Heart left ventricle (tissue), 16 donors: ENCODE data around the gene ST3GAL6. TPM values are rescaled to one million over a fixed set of nuclear protein-coding genes. Genes with fewer than 3 reads are reported as not detected.
A peak's percentile ranks its signal among the peaks of the same experiment; 100 is the strongest.

ENCODE experiments used
- ATAC-seq, 4 donors: fragments of 200-7000 bp; cut with Tn5 transposase; one replicate each; pipeline ENCODE4 v1.9.1; 2020 to 2022; ENCODE audit warnings: moderate library complexity in 4 of 4, mild to moderate bottlenecking in 3 of 4, moderate number of reproducible peaks in 1 of 4
- DNase-seq, 5 donors: peaks; one replicate each; pipeline ENCODE4 v3.0.0-alpha.2; 2020
- H3K27ac ChIP-seq, 12 donors: fragments of 200-600 bp; sonication (generic) in 4 of 12; one replicate each; pipeline versions ENCODE4 v1.5.0 to v1.8.0; 2016 to 2022; ENCODE audit warnings: mild to moderate bottlenecking in 2 of 12
- H3K27me3 ChIP-seq, 9 donors: fragments of 200-600 bp; sonication (generic) in 2 of 9; one replicate each; pipeline versions ENCODE4 v1.5.1 to v1.8.0; 2016 to 2022; ENCODE audit warnings: mild to moderate bottlenecking in 3 of 9
- H3K36me3 ChIP-seq, 9 donors: fragments of 200-600 bp; sonication (generic) in 2 of 9; one replicate each; pipeline versions ENCODE4 v1.5.0 to v1.8.0; 2018 to 2022; ENCODE audit warnings: mild to moderate bottlenecking in 2 of 9
- H3K4me1 ChIP-seq, 12 donors: fragments of 200-600 bp; sonication (generic) in 4 of 12; one replicate each; pipeline versions ENCODE4 v1.5.0 to v1.8.0; 2016 to 2022; ENCODE audit warnings: mild to moderate bottlenecking in 3 of 12
- H3K4me3 ChIP-seq, 12 donors: fragments of 200-600 bp; sonication (generic) in 4 of 12; one replicate each; pipeline versions ENCODE4 v1.5.0 to v1.8.0; 2017 to 2022; ENCODE audit warnings: mild to moderate bottlenecking in 9 of 12, moderate library complexity in 4 of 12
- H3K9me3 ChIP-seq, 12 donors: fragments of 200-600 bp; sonication (generic) in 4 of 12; one replicate each; pipeline versions ENCODE4 v1.5.0 to v1.8.0; 2016 to 2022; ENCODE audit warnings: mild to moderate bottlenecking in 1 of 12
- CTCF ChIP-seq, 12 donors: fragments of 200-600 bp; sonication (generic) in 4 of 12; IDR thresholded peaks; one replicate each; pipeline versions ENCODE4 v1.5.0 to v1.8.0; 2018 to 2022; ENCODE audit warnings: antibody characterized with exemption in 12 of 12, mild to moderate bottlenecking in 5 of 12
- POLR2A ChIP-seq, 2 donors: fragments of 450-650 bp; IDR thresholded peaks; one replicate each; pipeline ENCODE4 v1.6.1; 2017; ENCODE audit warnings: antibody characterized with exemption in 2 of 2, mild to moderate bottlenecking in 2 of 2, moderate library complexity in 2 of 2
- WGBS, 4 donors: extraction: QIAGEN DNeasy Blood & Tissue Kit in 2 of 4; methylation state at CpG; one replicate each; pipeline versions ENCODE4 v1.1.5 to v1.1.7; 2013 to 2018; 5-methylcytosine and 5-hydroxymethylcytosine counted together
- intact Hi-C, 10 donors: fragments of 100-400 bp; cut with DNase I; formaldehyde crosslinking; loops; one replicate each; pipeline versions ENCODE4 v1.11.1 to v1.14.2; 2022
- polyA plus RNA-seq, 2 donors: library from polyadenylated mRNA; stranded (reverse); fragments of 200-250 nt; gene quantifications; one replicate each; pipeline ENCODE4 v1.2.3, GENCODE V29; 2013
- total RNA-seq, 9 donors: library from RNA; depleted of rRNA in 2 of 9; stranded (reverse); fragments of >200 nt in 2 of 9; fragmentation: NEBNext Ultra II Directional in 3 of 9; extraction: Animal tissue kit (Norgen Biotek cat#: 25700) in 3 of 9; gene quantifications; one replicate each; pipeline versions ENCODE4 v1.1.0 to v1.2.4, GENCODE V29; 2016 to 2023
- donor health status: ischemic (EF 13 %, LVEDD 7.1; RV severe dilation, severe dysfunction).
- donor health status: healthy with polysubstance abuse.
- donor health status: DM: no; HTN: yes; CAD: no.
- donor health status: DM: no; HTN: no; CAD: no.
- donor health status: ischemic (EF 25% LVEDD 6.9; RV normal size, moderate dysfunction).
- donor health status: ischemic (EF 25% LVEDD 5.7; RV mildly dilated, moderate dysfunction).
- donor health status: healthy.
- donor health status: DM: yes; HTN: yes; CAD: no.
- donor health status: ischemic (EF 35%, LVEDD 5.7; RV mildly dilated, moderate dysfunction).
- donor health status: nonischemic (EF 11% LVEDD 7.7; RV severe dilation, severe dysfunction).
- donor health status: DM: yes; HTN: yes; CAD: no.
- donor health status: PGD.
- donor health status: ischemic (EF 29% LVEDD 5.4; RV normal size, mild dysfunction).
- donor health status: nonischemic (EF 23%, LVEDD 6.1; RV moderate dilation, normal function).

Gene ST3GAL6
- total and polyA plus RNA-seq, 11 donors, result 35.3 to 95.9 (median 64.5) TPM

- Histone ChIP-seq H3K27ac (peak overlapping the region in 9 of 12 donors; percentile 18 to 75 (median 49)), H3K4me3 (no peak overlapping the region), H3K36me3 (peaks cover 0 to 3% (median 0%) of the 10 kb centered on the region in 9 donors), H3K4me1 (peaks cover 0 to 57% (median 27%) of the 10 kb centered on the region in 12 donors), H3K27me3 (no peaks in the 10 kb centered on the region), H3K9me3 (no peaks in the 10 kb centered on the region)
- no peak for DNase-seq
- intact Hi-C loops, result no loop called here
- no peak for TF ChIP-seq CTCF (IDR thresholded peaks at IDR 0.05)
- TF ChIP-seq POLR2A (IDR thresholded peaks at IDR 0.05), result no peak
- ATAC-seq, result peak; percentile 39 to 69 (median 64)
- WGBS, 4 donors, result 64 to 69% (median 66%) methylated on average over 5 of the region's 5 CpGs
Observed at GRCh38 chr3:98741121-98741716, 21.9 kb upstream of the ST3GAL6 start.

GRCh38 chr3:98743071-98743470 is 20.1 kb upstream of the ST3GAL6 start:
- no peak for ATAC-seq
- peaks cover 0 to 3% (median 0%) of the 10 kb centered on the region in 9 donors for H3K36me3 ChIP-seq
- 85 to 94% (median 89%) methylated on average over 5 of the region's 5 CpGs for WGBS, 4 donors
- DNase-seq, result no peak
- H3K4me3 ChIP-seq, result no peak overlapping the region
- H3K27ac ChIP-seq, result peak overlapping the region in 7 of 12 donors; percentile 20 to 77 (median 25)
- H3K27me3 ChIP-seq, result no peaks in the 10 kb centered on the region
- no peaks in the 10 kb centered on the region for H3K9me3 ChIP-seq
- no peak for TF ChIP-seq CTCF (IDR thresholded peaks at IDR 0.05)
- TF ChIP-seq POLR2A (IDR thresholded peaks at IDR 0.05), result no peak
- intact Hi-C loops, result no loop called here
- H3K4me1 ChIP-seq, result peaks cover 0 to 58% (median 31%) of the 10 kb centered on the region in 12 donors

GRCh38 chr3:98744283-98744682 is 18.9 kb upstream of the ST3GAL6 start:
- peak overlapping the region in 7 of 12 donors; percentile 19 to 77 (median 58) for H3K27ac ChIP-seq
- no peak for ATAC-seq

DNA sequence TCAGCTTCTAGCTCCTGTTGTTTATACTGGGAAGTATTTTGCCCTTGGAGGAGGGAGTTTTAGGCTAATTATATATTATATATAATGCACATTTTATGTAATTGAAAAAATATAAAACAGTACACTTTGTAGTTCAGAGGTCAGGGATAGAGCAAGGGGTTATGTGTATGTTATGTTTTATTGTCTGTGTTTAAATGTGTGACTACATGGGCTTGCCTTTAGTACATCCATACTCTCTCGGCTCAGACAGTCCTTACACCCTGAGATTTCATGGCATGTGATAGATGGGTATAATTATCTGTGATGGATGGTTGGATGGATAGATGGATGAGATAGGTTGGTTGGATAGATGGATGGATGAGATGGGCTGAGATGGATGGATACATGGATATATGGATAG is 17.4 kb upstream of the ST3GAL6 start:
- Histone ChIP-seq H3K4me3 (no peak overlapping the region), H3K27ac (peak overlapping the region in 11 of 12 donors; percentile 8 to 77 (median 57)), H3K36me3 (no peaks in the 10 kb centered on the region), H3K4me1 (peaks cover 0 to 63% (median 31%) of the 10 kb centered on the region in 12 donors), H3K27me3 (no peaks in the 10 kb centered on the region), H3K9me3 (no peaks in the 10 kb centered on the region)
- 87 to 94% (median 91%) methylated on average over 1 of the region's 1 CpG for WGBS, 4 donors
- TF ChIP-seq POLR2A (IDR thresholded peaks at IDR 0.05) (no peak), CTCF (IDR thresholded peaks at IDR 0.05) (no peak)
- intact Hi-C loops, result no loop called here
- no peak for ATAC-seq
- DNase-seq, result no peak

More at GRCh38 chr3:98744283-98744682, 18.9 kb upstream of the ST3GAL6 start:
- no peak for DNase-seq
- peaks cover 0 to 62% (median 31%) of the 10 kb centered on the region in 12 donors for H3K4me1 ChIP-seq
- intact Hi-C loops, result no loop called here
- no peaks in the 10 kb centered on the region for H3K27me3 ChIP-seq
- TF ChIP-seq CTCF (IDR thresholded peaks at IDR 0.05) (no peak), POLR2A (IDR thresholded peaks at IDR 0.05) (no peak)
- H3K36me3 ChIP-seq, result no peaks in the 10 kb centered on the region
- H3K4me3 ChIP-seq, result no peak overlapping the region
- no peaks in the 10 kb centered on the region for H3K9me3 ChIP-seq
